GM12891 (cell line): ENCODE data around the gene ITGB2.

Experiments used
- PAX5 ChIP-seq: IDR thresholded peaks from 2 replicates; pipeline ENCODE4 v1.6.1; 2011; ENCODE audit warnings: low read length, moderate library complexity, mild to moderate bottlenecking; ENCODE audit not compliant: insufficient read depth, severe bottlenecking
- POLR2A ChIP-seq: IDR thresholded peaks from 2 replicates; pipeline ENCODE4 v1.6.1; 2011; ENCODE audit warnings: low read depth, low read length, control low read depth
- POLR2AphosphoS5 ChIP-seq: IDR thresholded peaks from 2 replicates; pipeline ENCODE4 v1.6.1; 2011; ENCODE audit warnings: low read depth, low read length, control low read depth
- POU2F2 ChIP-seq: IDR thresholded peaks from 2 replicates; pipeline ENCODE4 v1.6.1; 2011; ENCODE audit warnings: low read depth, mild to moderate bottlenecking, control low read depth, low read length, moderate library complexity
- SPI1 ChIP-seq: IDR thresholded peaks from 2 replicates; pipeline ENCODE4 v1.6.1; 2011; ENCODE audit warnings: low read depth, low read length, control low read depth
- TAF1 ChIP-seq: IDR thresholded peaks from 2 replicates; pipeline ENCODE4 v1.6.1; 2011; ENCODE audit warnings: low read depth, low read length, control low read depth

DNA sequence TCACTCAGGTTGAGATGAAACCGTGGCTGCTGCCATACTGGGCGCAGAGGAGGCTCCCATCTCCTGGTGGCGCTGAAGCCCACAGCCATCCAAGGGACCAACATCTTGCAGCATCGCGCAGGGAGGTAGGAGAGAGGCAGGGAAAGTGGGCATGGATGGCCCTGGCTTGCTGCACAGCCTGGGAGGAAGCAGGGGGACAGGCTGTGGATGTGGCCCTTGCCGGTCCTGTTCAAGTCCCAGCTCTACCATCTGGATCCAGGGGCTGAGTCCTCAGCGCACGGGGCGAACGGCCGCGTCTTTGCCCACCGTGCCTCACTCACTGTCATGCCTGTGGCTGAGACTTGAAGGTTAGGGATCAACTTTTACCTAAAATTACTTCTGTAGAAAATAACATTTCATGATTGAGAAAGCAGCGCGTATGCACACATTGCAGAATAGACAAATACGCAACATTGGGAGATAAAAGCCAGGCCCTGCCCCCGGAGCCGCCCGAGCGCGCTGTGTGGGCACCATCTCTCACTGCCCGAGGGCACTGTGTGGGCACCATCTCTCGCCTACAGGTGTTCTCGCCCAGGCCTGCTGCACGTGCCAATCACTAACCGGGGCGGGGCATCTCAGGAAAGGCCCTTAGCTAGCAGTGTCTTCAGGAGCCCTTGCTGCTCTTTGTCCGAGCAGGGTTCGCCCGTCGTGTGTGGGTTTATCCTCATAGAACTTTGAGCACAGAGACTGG, 30.7 kb upstream of the ITGB2 start:
- TF ChIP-seq POLR2A (no peak), POLR2AphosphoS5 (no peak), TAF1 (no peak), SPI1 (no peak), POU2F2 (no peak), PAX5 (no peak)
